Glomerular visceral epithelial cell (primary cell): ENCODE results near the gene TIMP2.
"Not testable (repeated sequence)": the region's sequence is repeated elsewhere in the genome, so short reads cannot be mapped to it uniquely, and the experiment has no call there.

Experiments
- DNase-seq: peaks from one replicate; pipeline ENCODE4 v3.0.0-alpha.2; 2016; ENCODE audit errors: extremely low spot score

TIMP2 gene

DNA sequence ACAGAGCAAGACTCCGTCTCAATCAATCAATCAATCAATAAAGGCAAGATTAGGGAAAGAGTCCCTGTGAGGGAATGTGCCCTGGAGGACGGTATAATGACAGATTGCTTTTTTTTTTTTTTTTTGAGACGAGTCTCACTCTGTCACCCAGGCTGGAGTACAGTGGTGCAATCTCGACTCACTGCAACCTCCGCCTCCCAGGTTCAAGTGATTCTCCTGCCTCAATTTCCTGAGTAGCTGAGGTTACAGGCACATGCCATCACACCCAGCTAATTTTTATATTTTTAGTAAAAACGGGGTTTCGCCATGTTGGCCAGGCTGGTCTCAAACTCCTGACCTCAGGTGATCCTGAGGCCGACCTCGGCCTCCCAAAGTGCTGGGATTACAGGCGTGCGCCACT lies 35.1 kb downstream of the TIMP2 start:
- not testable (repeated sequence) for DNase-seq

DNA sequence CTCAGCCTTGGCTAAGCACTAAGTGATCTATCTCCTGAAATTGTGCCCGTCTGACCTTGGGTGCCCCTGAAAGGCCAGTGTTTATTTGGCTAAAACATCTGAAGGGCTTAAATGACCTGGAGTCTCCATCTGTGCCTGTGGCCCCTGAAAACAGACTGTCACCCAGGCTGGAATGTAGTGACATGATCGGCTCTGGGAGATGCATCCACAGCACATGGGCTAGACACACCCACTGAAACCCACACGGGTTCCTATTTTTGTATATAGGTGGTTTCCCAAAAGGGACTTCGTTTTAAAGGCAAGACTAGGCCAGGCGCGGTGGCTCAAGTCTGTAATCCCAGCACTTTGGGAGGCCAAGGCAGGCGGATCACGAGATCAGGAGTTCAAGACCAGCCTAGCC lies 35.7 kb downstream of the TIMP2 start:
- DNase-seq: no peak

DNA sequence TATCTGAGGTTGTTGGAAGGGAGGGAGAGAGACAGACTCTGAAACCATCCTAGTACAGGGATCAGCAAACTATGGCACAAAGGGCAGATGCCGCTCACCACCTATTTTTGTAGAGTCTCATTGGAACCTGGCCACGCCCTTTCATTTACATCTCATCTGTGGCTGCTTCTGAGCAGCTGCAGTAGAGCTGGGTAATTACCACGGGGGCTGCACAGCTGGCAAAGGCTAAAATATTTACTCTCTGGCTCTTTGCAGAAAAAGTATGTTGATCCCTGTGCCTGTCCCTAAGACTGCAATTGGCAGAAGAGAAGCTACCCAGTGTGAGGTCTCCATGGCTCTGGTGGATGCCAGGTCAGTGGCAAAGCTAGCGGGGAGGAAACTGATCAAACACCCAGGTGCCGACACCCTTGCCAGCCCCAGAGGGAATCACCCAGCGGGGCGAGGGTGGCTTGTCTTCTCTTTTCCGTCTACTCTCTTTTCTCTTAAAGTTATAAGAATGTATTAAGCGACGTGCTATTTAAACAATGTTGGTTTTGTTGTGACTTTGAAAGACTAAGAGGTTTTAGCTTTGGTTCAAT lies 36.2 kb downstream of the TIMP2 start:
- no peak for DNase-seq

DNA sequence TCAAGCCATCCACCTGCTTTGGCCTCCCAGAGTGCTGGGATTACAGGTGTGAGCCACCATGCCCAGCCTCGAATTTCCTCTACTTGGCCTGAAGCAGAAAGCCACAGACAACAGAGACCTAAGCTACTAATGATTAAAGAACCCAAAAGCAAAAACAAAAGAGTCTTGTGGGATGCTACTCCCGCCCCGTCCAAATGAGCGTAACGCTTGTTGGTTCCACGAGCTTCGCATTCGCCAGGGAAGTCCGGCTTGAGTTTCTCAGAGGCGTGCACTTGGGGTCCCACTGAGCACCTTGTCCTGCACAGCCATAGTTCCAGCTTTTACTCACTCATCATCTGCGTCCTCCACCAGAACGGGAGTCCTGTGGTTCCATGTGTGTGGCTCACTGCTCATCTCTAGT lies 38.2 kb downstream of the TIMP2 start:
- no peak for DNase-seq

DNA sequence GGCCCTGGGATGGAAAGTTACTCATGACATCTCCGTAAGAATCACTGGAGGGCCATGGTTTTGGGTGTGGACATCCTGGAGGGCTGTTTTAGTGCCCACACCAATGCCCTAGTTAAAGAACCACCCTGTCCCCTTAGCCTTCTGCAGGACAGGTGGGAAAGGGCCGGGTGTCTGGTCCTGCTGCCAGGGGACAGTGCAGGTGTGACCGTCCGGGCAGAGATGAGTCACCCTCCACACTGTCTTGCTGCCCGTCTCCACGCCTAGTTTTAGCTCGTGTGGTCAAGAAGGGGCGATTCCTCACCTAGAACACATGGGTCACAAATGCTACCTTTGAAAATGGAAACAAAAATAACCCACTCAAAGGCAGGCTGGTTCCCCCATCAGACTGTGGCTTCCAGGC lies 39.2 kb downstream of the TIMP2 start:
- DNase-seq: no peak

DNA sequence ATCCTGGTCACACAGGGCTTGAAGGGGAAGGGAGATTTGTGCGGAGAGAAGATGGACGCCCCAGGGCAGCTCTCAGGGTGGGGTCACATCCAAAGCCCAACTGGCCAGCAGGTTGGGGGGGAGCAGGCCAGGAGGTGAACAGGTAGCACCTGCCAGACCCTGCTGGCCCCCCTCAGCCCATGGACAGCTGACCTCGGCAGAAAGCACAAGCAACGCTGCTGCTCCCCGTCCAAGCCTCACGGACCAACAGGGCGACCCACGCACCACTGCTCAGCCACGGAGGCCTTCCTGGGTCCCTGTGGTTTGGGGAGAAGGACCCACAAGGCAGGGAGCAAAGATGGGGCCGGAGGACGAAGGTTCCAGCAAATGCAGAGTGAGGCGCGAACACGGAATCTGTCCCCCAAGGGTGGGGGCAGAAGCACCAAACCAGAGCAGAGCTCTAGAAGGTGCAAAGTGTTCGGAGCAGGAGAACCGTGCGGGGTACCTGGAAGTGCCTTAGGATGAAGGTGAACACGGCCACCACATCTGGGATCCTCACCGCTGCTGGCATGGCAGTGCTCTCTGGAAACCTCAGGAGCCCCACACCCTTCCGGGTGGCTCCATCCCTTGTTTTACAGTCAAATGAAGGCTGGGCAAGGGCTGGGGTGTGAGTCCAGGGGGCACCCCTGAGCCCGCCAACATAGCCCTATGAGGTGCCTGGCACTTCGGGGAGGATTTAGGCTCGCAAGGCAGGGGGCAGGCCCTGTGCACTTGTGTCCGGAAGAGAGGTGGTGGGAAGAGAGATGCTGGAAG lies 40.1 kb downstream of the TIMP2 start:
- no peak for DNase-seq

DNA sequence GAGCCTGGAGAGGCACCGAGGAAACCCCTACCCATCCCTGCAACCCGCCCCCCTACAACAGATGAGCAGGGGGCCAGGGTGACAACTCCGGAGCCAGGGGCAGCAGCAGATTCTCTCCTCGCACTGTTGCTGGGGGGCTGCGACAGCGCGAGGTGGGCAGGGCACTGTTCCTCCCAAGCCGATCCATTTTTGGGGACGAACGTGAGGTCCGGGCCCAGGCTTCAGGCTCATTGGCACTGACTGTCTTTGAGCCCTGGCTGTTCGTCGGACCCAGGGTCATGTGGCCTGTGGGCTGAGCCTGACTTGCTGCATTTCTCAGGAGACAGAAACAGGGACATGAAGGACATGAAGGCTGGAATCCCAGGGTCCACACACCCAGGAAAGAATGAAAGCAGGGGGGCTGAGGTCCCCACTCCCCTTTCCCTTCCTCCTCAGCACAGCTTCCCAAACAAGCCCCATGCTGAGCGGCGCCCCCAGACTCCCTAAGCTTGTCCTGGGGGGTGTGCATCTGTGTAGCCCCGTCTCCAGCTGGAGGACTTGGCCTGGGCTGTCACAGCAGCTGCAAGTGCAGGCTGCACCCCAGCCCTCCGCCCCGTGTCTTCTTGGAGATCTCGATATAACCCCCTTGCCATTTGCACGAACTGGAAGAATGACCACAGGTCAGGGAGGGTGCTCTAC lies 40.9 kb downstream of the TIMP2 start:
- DNase-seq: no peak

DNA sequence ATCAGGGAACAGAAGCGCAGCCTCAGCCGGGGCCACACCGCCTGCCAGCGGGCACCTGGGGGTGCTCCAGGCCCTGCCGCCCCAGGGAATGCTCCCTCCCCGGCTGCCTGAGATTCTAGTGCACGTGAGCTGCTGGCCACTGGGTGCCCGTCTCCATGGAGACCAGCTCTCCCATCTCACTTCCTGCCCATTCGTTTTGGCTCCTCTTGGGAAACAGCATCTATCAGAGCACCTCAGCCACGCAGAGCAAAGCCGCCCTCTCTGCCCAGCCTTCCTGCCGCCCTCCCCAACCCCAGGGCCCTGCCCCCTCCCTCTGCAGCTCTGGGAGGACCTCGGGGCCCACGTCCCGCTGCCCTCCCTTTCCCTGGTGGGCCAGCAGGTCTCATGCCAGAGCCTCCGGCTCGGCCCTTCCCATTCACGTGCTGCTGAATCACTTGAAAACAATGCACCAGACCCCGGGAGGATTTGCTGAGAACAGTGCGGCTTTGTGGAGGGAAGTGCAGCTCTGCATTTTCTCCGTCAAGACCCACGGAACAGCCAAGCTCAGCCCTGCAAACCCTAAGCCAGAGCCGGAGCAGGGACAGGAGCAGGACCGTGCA lies 41.6 kb downstream of the TIMP2 start:
- peak; percentile 95 for DNase-seq

DNA sequence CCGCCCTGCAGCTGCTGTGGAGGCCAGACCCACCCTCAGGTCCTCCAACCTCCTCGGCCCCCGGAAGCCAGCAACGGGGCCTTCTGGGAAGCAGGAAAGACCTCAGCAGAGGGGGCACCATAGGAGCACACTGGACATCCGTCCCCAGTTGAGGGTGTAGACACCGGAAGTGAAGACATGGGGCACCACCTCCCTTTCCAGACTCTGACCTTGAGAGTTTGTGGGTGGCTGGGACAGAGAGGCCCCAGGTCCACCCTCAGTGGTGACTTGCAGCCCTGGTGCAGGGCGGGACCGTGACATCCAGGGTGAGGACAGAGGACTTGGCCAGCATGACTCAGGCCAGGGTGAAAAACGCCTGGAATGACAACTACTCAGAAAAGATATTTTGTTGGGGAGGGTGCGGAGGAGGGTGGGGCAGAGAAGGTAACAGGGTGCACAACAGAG lies 42.1 kb downstream of the TIMP2 start:
- DNase-seq: no peak

DNA sequence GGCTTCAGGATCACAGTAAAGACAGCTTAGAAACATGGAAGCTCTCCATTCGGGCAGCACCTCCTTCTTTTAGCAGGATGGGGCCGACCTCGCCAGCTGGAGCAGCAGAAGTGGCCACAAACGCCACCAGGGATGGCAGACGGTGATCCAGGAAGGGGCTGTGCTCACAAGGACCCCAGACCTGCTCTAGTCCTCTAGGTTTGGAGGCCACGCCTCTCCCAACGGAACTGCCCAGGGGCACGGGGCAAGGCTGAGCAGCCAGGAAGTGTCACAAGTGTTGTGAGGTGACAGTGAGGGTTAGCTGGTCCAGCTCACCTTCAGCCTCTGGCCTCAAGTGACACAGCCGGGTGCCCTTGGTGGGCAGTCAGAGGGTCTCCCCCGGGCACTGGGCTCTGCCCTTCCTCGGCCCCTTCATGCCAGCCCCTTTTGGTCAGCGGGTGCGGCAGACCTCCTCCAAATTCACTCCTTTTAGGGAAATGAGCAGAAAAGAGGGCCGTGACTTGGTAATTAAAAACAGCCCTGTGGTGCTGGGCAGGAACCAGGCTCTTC lies 42.6 kb downstream of the TIMP2 start:
- DNase-seq: no peak

DNA sequence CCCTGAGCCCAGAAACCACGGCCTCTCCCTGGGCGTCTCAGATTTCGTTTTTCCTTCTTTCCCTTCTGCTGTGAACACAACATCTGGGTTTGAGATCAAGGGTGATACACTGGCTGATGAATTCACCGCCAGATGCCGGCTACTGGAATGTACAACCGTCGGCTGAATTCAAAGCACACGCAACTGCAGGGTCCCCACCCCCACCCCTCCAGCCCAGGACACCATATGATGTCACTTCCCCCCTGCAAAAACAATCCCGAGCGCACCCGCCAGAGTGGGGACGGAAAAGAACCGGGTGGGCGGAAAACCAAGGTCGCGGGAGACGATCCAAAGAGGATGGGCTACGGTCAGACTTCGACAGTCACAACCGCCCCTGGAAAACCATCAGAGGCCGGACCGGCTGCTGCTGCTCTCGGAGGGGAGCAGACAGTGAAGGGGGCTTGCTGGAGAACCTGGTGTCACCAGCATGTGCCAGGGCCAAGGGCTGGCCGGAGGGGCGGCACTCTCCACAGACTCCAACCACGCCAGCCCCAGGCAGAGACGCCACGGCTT lies 45.5 kb downstream of the TIMP2 start:
- DNase-seq: peak; percentile 72

DNA sequence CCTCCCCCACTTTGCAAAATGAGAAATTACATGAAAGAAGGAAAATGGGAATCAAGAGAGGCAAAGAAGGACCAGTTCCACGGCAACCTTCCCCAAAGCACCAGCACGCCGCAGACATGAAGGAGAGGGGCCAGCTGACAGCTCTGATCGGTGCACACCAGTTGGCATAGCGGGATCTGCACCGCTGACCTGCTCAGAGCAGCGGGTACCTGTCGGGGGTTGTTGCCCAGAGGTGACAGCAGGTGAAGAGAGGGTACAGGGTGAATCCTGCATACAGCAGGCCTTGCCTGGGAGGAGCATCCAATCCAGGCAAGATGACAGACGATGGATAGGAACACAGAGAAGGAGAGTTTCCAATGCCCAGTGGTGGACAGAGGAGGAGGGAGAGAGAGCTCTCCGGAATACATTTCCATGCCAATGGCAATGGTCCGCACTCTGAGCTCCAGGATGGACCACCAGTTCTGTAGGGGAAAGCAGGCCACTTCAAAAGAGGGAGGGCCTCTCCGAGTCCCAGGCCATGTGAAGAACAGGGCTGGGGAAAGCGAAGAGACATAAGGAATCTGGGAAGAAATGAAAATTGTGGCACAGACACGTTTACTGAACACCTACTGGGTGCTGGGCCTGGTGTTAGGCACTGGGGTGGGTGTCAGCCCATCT lies 46.2 kb downstream of the TIMP2 start:
- DNase-seq: no peak

DNA sequence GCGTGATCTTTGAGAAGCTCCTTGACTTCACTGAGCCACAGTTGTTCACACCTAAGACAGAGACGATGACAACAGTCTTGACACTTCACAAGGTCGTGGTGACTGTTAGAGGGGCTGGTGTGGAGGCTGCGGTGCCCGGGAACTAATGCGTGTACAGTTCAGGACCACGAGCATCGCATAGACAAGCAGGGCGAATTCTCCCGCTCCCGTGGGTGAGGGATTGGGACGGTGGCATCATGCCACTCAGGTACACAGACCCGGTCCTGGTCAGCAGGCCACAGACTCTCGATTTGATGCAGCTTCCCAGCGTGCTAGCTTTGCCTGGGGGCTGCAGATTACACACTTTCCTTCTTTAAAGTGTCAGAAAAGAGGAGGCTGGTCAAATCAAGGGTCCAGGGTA lies 46.9 kb downstream of the TIMP2 start:
- DNase-seq: no peak

DNA sequence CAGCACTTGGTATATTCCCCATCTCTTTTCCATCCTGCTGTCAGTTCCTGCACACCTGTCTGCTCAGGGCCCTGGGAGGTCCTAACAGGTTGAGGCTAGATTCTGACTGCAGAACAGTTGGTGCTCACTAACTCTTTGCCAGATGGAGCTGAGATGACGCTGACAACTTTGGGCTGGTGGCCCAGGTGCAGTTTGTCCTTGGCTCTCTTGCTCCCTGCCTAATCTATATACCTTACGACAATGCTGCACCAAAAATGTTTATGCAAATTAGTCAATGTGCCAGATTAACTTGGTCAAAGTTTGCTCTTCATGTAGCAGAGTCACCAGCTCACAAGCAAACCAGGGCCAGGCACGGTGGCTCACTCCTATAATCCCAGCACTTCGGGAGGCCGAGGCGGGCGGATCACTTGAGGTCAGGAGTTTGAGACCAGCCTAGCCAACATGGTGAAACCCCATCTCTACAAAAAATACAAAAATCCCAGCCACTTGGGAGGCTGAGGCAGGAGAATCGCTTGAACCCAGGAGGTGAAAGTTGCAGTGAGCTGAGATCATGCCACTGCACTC lies 48.2 kb downstream of the TIMP2 start:
- DNase-seq: not testable (repeated sequence)

DNA sequence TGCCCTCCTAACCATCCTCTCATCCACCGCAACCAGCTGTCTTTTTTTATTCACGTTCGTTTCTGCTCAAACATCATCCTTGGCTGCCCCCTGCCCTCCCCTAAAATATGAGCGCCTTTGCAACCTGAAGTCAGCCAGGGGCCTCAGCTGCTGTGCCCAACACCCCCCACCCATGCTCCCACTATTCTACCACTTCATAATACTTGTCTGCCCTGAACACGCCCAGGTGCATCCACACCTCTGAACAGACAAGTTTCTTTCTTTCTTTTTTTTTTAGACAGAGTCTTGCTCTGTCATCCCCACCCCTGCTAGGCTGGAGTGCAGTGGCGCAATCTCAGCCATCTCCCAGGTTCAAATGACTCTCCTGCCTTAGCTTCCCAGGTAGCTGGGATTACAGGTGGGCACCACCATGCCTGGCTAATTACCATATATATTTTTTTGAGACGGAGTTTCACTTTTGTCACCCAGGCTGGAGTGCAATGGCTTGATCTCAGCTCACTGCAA lies 49.0 kb downstream of the TIMP2 start:
- no peak for DNase-seq

DNA sequence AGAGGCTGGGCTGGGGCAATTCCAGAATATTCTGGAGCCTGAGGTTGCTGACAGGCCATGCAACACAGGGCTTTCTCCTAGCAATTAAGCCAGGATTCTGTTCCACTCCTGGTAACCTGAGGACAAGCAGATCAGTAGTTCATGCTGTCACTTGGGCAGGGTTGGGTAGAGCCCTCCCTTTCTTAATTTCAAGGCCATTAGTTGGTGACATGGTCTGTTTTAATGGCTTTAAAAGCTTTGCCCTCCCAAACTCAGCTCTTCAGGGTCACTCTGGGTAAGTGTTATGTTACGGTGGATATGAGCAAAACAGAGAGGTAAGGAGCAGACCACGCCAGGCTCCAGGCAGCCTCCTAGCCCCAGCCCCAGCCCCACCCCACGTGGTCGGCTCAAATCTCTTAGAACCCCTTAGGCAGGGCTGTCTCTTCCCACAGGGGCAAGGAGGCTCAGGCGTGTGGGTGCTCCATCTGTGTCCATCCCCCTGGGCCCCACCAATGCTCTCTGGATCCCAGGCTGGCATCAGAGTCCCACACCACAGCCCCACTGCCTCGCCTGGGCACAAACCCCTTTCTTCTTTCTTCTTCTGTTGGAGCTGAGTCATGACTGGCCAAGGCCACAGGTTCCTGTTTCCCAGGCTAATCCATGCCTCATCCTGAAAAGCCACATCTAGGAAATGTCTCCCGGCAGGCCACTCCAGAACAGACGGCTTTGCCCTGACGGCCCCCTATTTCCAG lies 49.7 kb downstream of the TIMP2 start:
- peak; percentile 62 for DNase-seq

DNA sequence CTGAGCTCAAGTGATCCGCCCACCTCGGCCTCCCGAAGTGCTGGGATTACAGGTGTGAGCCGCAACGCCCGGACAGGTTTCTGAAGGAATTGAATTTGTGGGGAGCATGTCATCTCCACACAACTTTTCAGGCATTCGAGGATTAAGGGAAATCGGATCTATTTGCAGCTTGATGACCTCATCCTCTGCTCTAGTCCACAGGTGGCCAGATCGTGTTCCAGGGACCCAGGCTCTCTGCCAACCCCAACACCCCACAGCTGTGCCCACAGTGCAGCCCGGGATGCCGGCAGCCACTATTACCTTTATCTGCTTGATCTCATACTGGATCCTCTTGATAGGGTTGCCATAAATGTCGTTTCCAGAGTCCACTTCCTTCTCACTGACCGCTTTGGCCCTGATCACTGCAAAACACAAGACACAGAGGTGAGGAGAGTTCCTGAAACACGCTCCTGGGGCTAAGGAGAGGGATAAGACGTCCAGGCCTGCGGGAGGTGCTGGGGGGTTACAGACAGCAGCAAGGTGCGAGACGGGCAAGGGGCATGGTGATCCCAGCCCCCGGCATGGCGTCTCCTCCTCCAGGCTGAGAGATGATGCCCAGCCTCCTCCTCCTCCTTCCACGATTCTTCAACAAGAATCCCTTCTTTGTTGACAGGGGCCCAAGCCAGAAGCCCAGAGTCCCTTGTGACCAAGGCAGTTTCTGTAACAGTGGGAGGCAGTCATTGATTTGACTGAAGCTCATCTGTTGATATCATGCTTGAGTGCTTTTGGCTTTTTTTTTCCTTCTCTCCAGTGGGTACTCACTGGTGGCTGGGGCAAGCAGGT lies 51.5 kb downstream of the TIMP2 start:
- DNase-seq: peak; percentile 90

DNA sequence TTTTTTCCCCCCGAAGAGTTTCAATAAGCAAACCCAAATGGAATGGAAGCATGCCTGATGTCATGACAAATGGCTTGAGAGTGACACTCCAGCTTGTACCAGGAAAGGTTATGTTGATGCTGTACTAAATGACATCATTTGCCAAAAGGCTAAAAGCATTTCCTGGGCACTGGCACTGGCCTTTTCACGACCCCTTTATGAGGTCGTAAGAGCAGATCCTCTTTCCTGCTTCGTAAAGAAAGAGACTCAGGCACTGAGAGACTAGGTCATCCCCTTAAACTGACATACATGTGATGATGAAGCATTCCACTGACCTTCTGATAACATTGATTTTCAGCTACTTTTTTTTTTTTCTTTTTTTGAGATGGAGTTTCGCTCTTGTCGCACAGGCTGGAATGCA lies 52.7 kb downstream of the TIMP2 start:
- no peak for DNase-seq

DNA sequence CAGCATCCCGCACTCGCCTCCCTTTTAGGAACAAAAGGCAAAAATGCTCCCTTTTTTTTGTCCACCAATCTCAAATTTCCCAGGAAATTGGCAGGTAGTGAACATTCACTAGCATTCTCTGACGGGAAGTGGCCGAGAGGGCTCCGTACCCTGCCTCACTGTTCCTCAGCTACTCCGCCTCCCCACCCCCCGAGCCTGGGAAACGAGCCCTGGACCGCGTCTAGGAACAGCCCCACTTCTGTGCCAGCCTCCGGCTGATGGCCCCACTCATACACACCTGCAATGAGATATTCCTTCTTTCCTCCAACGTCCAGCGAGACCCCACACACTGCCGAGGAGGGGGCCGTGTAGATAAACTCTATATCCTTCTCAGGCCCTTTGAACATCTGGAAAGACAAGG lies 54.6 kb downstream of the TIMP2 start:
- no peak for DNase-seq
